GM12878 (cell line): ENCODE measurements around the gene COL2A1. TPM values are rescaled to one million over a fixed set of nuclear protein-coding genes. Genes with fewer than 3 reads are reported as not detected.

Source experiments
- ATAC-seq: fragments of 200-7000 bp; cut with Tn5 transposase; 3 replicates; pipeline ENCODE4 v1.9.1; 2020; ENCODE audit warnings: mild to moderate bottlenecking, moderate library complexity
- BruUV-seq: library from RNA; stranded (reverse); fragments of 400-500 nt; replicated peaks from 2 replicates; lab custom pipeline; 2021; lab: Mats Ljungman, UMichigan
- CTCF ChIA-PET: fragments of 300-600 bp; sonication (Branson Sonifier 250); formaldehyde crosslinking; extraction: SDS; loops from one replicate; lab custom pipeline; 2021; ENCODE audit warnings: inconsistent platforms; lab: Yijun Ruan, JAX
- POLR2A ChIA-PET: fragments of 350-600 bp; formaldehyde crosslinking; extraction: SDS; loops from one replicate; lab custom pipeline; 2021; ENCODE audit warnings: inconsistent platforms; lab: Charles Lee
- RAD21 ChIA-PET: fragments of 300-600 bp; sonication (Branson Sonifier 250); formaldehyde crosslinking; loops from one replicate; lab custom pipeline; 2023; ENCODE audit warnings: antibody characterized with exemption; ENCODE audit not compliant: unreplicated experiment; lab: Charles Lee
- SMC1A ChIA-PET: fragments of 300-600 bp; sonication (Branson Sonifier 250); formaldehyde crosslinking; loops from one replicate; lab custom pipeline; 2023; ENCODE audit not compliant: unreplicated experiment, uncharacterized antibody; lab: Charles Lee
- DNase-seq: peaks from one replicate; pipeline ENCODE4 v3.0.0-alpha.2; 2011; ENCODE audit warnings: low read depth, low spot score
- FAIRE-seq: peaks from 3 replicates; lab custom pipeline; 2011; peaks lifted over from hg19 to GRCh38; lab: Jason Lieb, UNC
- H2AFZ ChIP-seq: 2 replicates; pipeline ENCODE4 v1.6.0; 2011; ENCODE audit warnings: low read depth, low read length, control low read depth; ENCODE audit not compliant: control insufficient read depth
- H3K27ac ChIP-seq: 2 replicates; pipeline ENCODE4 v1.5.1; 2011; ENCODE audit warnings: control low read depth; ENCODE audit not compliant: control insufficient read depth, insufficient read depth
- H3K27me3 ChIP-seq, 2 experiments: replicated peaks in 1 of 2; 2 replicates each; pipeline versions ENCODE4 v1.6.0 to v1.6.1; 2011; ENCODE audit warnings: low read length in 1 of 2; ENCODE audit not compliant: control insufficient read depth in 2 of 2, insufficient read depth in 2 of 2
- H3K36me3 ChIP-seq, 2 experiments: 2 replicates each; pipeline ENCODE4 v1.5.1; 2011; ENCODE audit warnings: low read length in 1 of 2; ENCODE audit not compliant: control insufficient read depth in 2 of 2, insufficient read depth in 2 of 2
- H3K4me1 ChIP-seq: 2 replicates; pipeline ENCODE4 v1.6.1; 2011; ENCODE audit warnings: mild to moderate bottlenecking, low read length, moderate library complexity, mixed read lengths; ENCODE audit not compliant: control insufficient read depth, insufficient read depth
- H3K4me2 ChIP-seq: 2 replicates; pipeline ENCODE4 v1.6.0; 2011; ENCODE audit warnings: control low read depth; ENCODE audit not compliant: control insufficient read depth, insufficient read depth
- H3K4me3 ChIP-seq: fragments of 200-600 bp; sonication (generic); 2 replicates; pipeline ENCODE4 v1.5.1; 2016
- H3K79me2 ChIP-seq: 2 replicates; pipeline ENCODE4 v1.6.0; 2011; ENCODE audit warnings: low read length; ENCODE audit not compliant: control insufficient read depth, insufficient read depth
- H3K9ac ChIP-seq: 2 replicates; pipeline ENCODE4 v1.8.0; 2011; ENCODE audit warnings: low read length, control low read depth, mixed read lengths; ENCODE audit not compliant: control insufficient read depth, insufficient read depth
- H3K9me3 ChIP-seq: replicated peaks from 3 replicates; pipeline ENCODE4 v1.5.1; 2011; ENCODE audit warnings: mild to moderate bottlenecking, low read length; ENCODE audit not compliant: control insufficient read depth, insufficient read depth
- H4K20me1 ChIP-seq: 2 replicates; pipeline ENCODE4 v1.6.0; 2011; ENCODE audit not compliant: control insufficient read depth, insufficient read depth
- ATF2 ChIP-seq: IDR thresholded peaks from 2 replicates; pipeline ENCODE4 v1.6.1; 2012; ENCODE audit warnings: low read length, inconsistent platforms
- ATF3 ChIP-seq: IDR thresholded peaks from 2 replicates; pipeline ENCODE4 v1.6.1; 2011; ENCODE audit warnings: low read depth, mild to moderate bottlenecking, low read length, moderate library complexity, borderline replicate concordance; ENCODE audit errors: extremely low read depth
- CREB1 ChIP-seq: IDR thresholded peaks from 2 replicates; pipeline ENCODE4 v1.6.1; 2012; ENCODE audit warnings: low read depth, mild to moderate bottlenecking, inconsistent platforms
- EP300 ChIP-seq, 2 experiments: fragments of 150-350 bp in 1 of 2; IDR thresholded peaks; 2 replicates each; pipeline ENCODE4 v1.6.1; 2011 to 2012; ENCODE audit warnings: low read depth in 2 of 2, low read length in 2 of 2, borderline replicate concordance in 1 of 2, improper control_type of control experiment in 1 of 2, inconsistent platforms in 1 of 2; ENCODE audit not compliant: control insufficient read depth in 1 of 2
- MEF2A ChIP-seq: IDR thresholded peaks from 2 replicates; pipeline ENCODE4 v1.6.1; 2011; ENCODE audit warnings: low read depth, mild to moderate bottlenecking, low read length, moderate library complexity; ENCODE audit not compliant: insufficient read depth
- MTA3 ChIP-seq: IDR thresholded peaks from 2 replicates; pipeline ENCODE4 v1.6.1; 2012; ENCODE audit warnings: low read length, inconsistent platforms, borderline replicate concordance
- MYB ChIP-seq: fragments of 150-350 bp; IDR thresholded peaks from 2 replicates; pipeline ENCODE4 v1.6.1; 2014; ENCODE audit warnings: mild to moderate bottlenecking, low read depth, low read length, borderline replicate concordance
- NFXL1 ChIP-seq: fragments of 450-650 bp; IDR thresholded peaks from 2 replicates; pipeline ENCODE4 v1.6.1; 2017; ENCODE audit warnings: antibody characterized with exemption, mild to moderate bottlenecking, borderline replicate concordance
- NR2F1 ChIP-seq: fragments of 450-650 bp; conservative IDR thresholded peaks from 2 replicates; pipeline ENCODE4 v1.6.1; 2017; ENCODE audit warnings: mild to moderate bottlenecking
- RAD21 ChIP-seq: IDR thresholded peaks from 2 replicates; pipeline ENCODE4 v1.6.1; 2011; ENCODE audit warnings: mild to moderate bottlenecking, low read depth, low read length, moderate library complexity; ENCODE audit not compliant: insufficient read depth
- RAD51 ChIP-seq: fragments of 450-650 bp; IDR thresholded peaks from 2 replicates; pipeline ENCODE4 v1.6.1; 2016; ENCODE audit warnings: moderate library complexity, mild to moderate bottlenecking, inconsistent platforms
- REST ChIP-seq: IDR thresholded peaks from 2 replicates; pipeline ENCODE4 v1.6.1; 2012; ENCODE audit warnings: mild to moderate bottlenecking, low read depth, low read length
- SIX5 ChIP-seq: IDR thresholded peaks from 2 replicates; pipeline ENCODE4 v1.6.1; 2011; ENCODE audit warnings: mild to moderate bottlenecking, low read depth, low read length, moderate library complexity; ENCODE audit not compliant: severe bottlenecking
- WGBS: methylation state at CpG from one replicate; pipeline ENCODE4 v1.1.6; 2016; ENCODE audit warnings: low lambda C conversion rate; ENCODE audit not compliant: insufficient replicate concordance, insufficient coverage; ENCODE audit errors: missing lambda C conversion rate; 5-methylcytosine and 5-hydroxymethylcytosine counted together
- in situ Hi-C: fragments of 300-500 bp; cut with MboI; formaldehyde crosslinking; loops from 9 replicates; pipeline ENCODE4 v1.14.3; 2018; ENCODE audit warnings: mixed read lengths
- intact Hi-C: fragments of 100-400 bp; cut with micrococcal nuclease; formaldehyde crosslinking; loops from one replicate; pipeline ENCODE4 v1.14.2; 2022; ENCODE audit not compliant: unreplicated experiment
- polyA plus RNA-seq, 11 experiments: library from polyadenylated mRNA; depleted of rRNA in 4 of 11; unstranded in 6 of 11; stranded (reverse) in 5 of 11; fragments of >200 nt; fragmentation: Nextera tagmentation in 4 of 11; fragmentation: Illumina TruSeq in 1 of 11; extraction: Ambion mirVana in 4 of 11; extraction: Trizol in 1 of 11; gene quantifications; 1 replicate in 1 of 11; 2 replicates in 10 of 11; pipeline versions ENCODE4 v1.2.1 to v1.2.3, GENCODE V29; 2011 to 2016; ENCODE audit warnings: inconsistent platforms in 2 of 11, missing spikeins in 2 of 11, low read depth in 1 of 11
- total RNA-seq, 4 experiments: library from RNA; depleted of rRNA in 3 of 4; stranded (reverse); fragments of >200 nt in 3 of 4; fragmentation: Illumina TruSeq in 1 of 4; extraction: Trizol in 1 of 4; gene quantifications; 2 replicates each; pipeline versions ENCODE4 v1.2.1 to v1.2.3, GENCODE V29; 2013 to 2021

Gene COL2A1
- total and polyA plus RNA-seq, 10 of the 15 experiments (the other 5 are each of a cell fraction or from before 2014, with no cell fraction given): 0.06 to 0.67 (median 0.19) TPM; not detected in 1

GRCh38 chr12:47930634-47931033 lies 73.6 kb downstream of the COL2A1 start:
- SMC1A ChIA-PET: interaction anchor here (0.8 kb wide), 1 partner anchor 16 kb away, joined by 3 read pairs; no protein-coding TSS in a partner anchor
- POLR2A ChIA-PET: no interaction called here

More at GRCh38 chr12:47930634-47931033, 73.6 kb downstream of the COL2A1 start:
- Histone ChIP-seq H3K36me3 (no peaks in the 10 kb centered on the region), H4K20me1 (0 out of 2 replicates have a peak, but pooled peaks cover 2% of the 10 kb centered on the region), H3K4me1 (no peaks in the 10 kb centered on the region), H3K9me3 (no peaks in the 10 kb centered on the region), H2AFZ (no peak overlapping the region), H3K27me3 (peaks cover 8 to 10% of the 10 kb centered on the region in 2 experiments), H3K27ac (no peak overlapping the region), H3K4me3 (no peak overlapping the region), H3K79me2 (no peaks in the 10 kb centered on the region), H3K4me2 (no peak overlapping the region), H3K9ac (no peak overlapping the region)
- ChIA-PET RAD21 (no interaction called here), CTCF (interaction anchor here (0.7 to 1.0 kb wide), 2 partner anchors 26 to 33 kb away, joined by 3 read pairs; partner anchors contain the start of genes TMEM106C and VDR)
- in situ Hi-C loops: no loop called here
- BruUV-seq: no TSS peak
- 33% methylated on average over 5 of the region's 5 CpGs for WGBS
- ATAC-seq (no peak), DNase-seq (no peak), FAIRE-seq (no peak)
- intact Hi-C loops: no loop called here
- TF ChIP-seq NR2F1: no peak
- no peak for TF ChIP-seq EP300 (IDR thresholded peaks at IDR 0.05; ENCODE audit: borderline replicate concordance in 1 of 2, control insufficient read depth in 1 of 2, low read depth in 2 of 2, low read length in 2 of 2)
- no peak for TF ChIP-seq MYB
- no peak for TF ChIP-seq ATF2
- no peak for TF ChIP-seq ATF3
- TF ChIP-seq REST: no peak
- no peak for TF ChIP-seq MTA3
- TF ChIP-seq MEF2A: no peak
- TF ChIP-seq RAD51: no peak
- TF ChIP-seq CREB1: no peak
- TF ChIP-seq SIX5: no peak
- TF ChIP-seq NFXL1: no peak
- TF ChIP-seq RAD21: no peak
